ENCODE measurements around the gene MEF2B. TPM values are rescaled to one million over a fixed set of nuclear protein-coding genes. Genes with fewer than 3 reads are reported as not detected.

Gene MEF2B
- total RNA-seq: 0.49 TPM
- long read RNA-seq: 0 reads

DNA sequence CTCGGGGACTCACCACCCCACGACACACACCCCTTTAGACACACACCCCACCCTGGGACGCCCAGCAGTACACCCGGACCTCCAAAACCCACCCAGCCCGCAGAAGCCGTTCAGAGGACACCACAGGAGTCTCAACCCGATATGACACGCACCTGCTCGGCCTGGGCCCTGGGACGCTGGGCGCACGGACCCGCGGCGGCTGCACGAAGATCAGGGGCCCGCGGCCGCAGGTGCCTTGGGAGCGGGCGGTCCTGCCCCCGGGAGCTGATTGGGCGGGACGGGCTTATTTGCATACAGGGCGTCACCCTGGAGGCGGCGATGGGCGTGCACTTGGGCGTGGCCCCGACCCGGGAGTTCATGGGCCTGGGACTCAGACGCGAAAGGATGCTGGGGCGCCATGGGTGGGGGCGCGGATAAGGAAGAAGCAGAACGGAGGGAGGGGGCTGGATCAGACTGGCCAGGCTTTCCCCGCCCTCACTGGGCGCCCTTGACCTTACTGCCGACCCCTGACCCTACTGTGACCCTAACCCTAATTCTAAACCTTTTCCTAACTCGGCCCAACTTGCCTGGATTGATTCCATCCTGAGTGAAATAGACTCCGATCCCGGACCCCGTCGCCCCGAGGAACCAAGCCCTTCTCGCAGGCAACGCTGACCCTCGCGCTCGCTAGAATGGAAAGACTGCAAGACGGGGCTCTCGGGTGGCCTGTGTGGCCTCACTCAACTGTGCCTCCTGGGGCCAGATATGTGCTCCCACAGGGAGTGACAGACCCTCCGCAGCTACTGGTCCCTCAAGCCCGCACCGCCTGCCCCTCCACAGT lies at the start of gene MEF2B:
Gene MEF2B, minus strand, starts transcription at position 211 of the 820 bp plus-strand sequence. CDS start 19,528 bp downstream, outside the sequence.
- DNase-seq: peak; percentile 77
- TF ChIP-seq, protein P1, sequence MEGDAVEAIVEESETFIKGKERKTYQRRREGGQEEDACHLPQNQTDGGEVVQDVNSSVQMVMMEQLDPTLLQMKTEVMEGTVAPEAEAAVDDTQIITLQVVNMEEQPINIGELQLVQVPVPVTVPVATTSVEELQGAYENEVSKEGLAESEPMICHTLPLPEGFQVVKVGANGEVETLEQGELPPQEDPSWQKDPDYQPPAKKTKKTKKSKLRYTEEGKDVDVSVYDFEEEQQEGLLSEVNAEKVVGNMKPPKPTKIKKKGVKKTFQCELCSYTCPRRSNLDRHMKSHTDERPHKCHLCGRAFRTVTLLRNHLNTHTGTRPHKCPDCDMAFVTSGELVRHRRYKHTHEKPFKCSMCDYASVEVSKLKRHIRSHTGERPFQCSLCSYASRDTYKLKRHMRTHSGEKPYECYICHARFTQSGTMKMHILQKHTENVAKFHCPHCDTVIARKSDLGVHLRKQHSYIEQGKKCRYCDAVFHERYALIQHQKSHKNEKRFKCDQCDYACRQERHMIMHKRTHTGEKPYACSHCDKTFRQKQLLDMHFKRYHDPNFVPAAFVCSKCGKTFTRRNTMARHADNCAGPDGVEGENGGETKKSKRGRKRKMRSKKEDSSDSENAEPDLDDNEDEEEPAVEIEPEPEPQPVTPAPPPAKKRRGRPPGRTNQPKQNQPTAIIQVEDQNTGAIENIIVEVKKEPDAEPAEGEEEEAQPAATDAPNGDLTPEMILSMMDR (IDR thresholded peaks at IDR 0.05; ENCODE audit: borderline replicate concordance): no peak
- Histone ChIP-seq H3K4me1 (peaks cover 12% of the 10 kb centered on the region), H3K4me3 (peak within 1 kb of the TSS; percentile 56), H3K9me3 (replicated peaks) (no peaks in the 10 kb centered on the region), H3K27me3 (ENCODE audit: low read depth) (no peaks in the 10 kb centered on the region), H3K27ac (replicated peaks) (peak within 1 kb of the TSS; percentile 16), H3K36me3 (no peaks in the 10 kb centered on the region)
- intact Hi-C loops (cut with micrococcal nuclease): no loop called here

DNA sequence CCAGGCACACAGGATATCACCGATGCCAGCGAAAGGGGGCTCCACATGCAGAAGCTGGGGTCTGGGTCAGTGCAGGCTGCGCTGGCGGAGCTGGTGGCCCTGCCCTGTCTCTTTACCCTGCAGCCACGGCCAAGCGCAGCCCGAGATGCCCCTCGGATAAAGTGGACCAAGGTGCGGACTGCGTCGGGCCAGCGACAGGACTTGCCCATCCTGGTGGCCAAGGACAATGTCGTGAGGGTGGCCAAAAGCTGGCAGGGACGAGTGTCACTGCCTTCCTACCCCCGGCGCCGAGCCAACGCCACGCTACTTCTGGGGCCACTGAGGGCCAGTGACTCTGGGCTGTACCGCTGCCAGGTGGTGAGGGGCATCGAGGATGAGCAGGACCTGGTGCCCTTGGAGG lies 48.8 kb upstream of the MEF2B start:
- H3K36me3 ChIP-seq: no peaks in the 10 kb centered on the region
- TF ChIP-seq, protein P1 (IDR thresholded peaks at IDR 0.05; ENCODE audit: borderline replicate concordance): no peak
- peaks cover 88% of the 10 kb centered on the region for H3K27me3 ChIP-seq (ENCODE audit: low read depth)
- no peaks in the 10 kb centered on the region for H3K4me1 ChIP-seq
- H3K4me3 ChIP-seq: no peak overlapping the region
- intact Hi-C loops (cut with micrococcal nuclease): no loop called here
- H3K27ac ChIP-seq (replicated peaks): no peak overlapping the region
- DNase-seq: no peak
- H3K9me3 ChIP-seq (replicated peaks): no peaks in the 10 kb centered on the region

DNA sequence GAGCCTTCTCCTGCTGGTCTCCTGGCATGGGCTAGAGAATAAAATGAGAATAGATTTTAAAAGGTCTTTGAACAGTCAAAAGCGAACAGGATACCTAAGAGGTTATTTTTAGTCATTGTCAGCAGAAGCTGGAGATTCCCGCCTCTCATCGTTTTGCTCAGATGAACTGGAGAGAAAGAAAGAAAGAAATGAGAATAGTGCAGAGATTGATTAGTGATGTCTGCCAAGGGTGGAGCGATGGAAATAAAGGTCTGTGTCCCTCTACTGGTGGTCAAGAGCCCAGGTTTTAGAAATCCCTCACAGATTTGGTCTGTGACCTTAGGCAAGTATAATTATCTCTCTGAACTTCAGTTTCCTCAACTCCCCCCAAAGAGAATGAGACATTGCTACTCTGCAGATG lies 47.0 kb upstream of the MEF2B start:
- DNase-seq: no peak
- TF ChIP-seq, protein P1 (IDR thresholded peaks at IDR 0.05; ENCODE audit: borderline replicate concordance): no peak

DNA sequence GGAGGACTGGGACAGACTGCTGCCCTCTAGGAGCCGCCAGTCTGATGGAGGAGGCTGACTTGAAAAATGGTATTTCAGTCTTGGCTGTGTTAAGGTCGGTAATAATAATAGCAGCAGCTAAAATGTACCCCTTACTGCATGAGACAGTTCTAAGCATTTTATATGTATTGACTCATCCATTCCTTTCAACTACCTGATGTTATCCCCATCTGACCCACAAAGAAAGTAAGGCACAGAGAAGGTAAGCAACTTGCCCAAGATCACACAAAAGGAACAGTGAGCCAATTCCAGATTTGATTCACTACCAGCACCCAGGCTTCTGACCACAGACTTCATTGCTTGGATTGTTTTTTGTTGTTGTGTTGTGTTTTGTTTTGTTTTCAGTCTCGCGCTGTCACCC lies 45.7 kb upstream of the MEF2B start:
- Histone ChIP-seq H3K4me1 (no peaks in the 10 kb centered on the region), H3K27ac (replicated peaks) (no peak overlapping the region), H3K27me3 (ENCODE audit: low read depth) (peaks cover 89% of the 10 kb centered on the region), H3K4me3 (no peak overlapping the region), H3K9me3 (replicated peaks) (no peaks in the 10 kb centered on the region), H3K36me3 (no peaks in the 10 kb centered on the region)
- DNase-seq: no peak
- intact Hi-C loops (cut with micrococcal nuclease): no loop called here
- TF ChIP-seq, protein P1 (IDR thresholded peaks at IDR 0.05; ENCODE audit: borderline replicate concordance): no peak

More for the DNA sequence above, 47.0 kb upstream of the MEF2B start:
- Histone ChIP-seq H3K4me1 (no peaks in the 10 kb centered on the region), H3K9me3 (replicated peaks) (no peaks in the 10 kb centered on the region), H3K27me3 (ENCODE audit: low read depth) (peaks cover 88% of the 10 kb centered on the region), H3K27ac (replicated peaks) (no peak overlapping the region), H3K4me3 (no peak overlapping the region), H3K36me3 (no peaks in the 10 kb centered on the region)
- intact Hi-C loops (cut with micrococcal nuclease): no loop called here

DNA sequence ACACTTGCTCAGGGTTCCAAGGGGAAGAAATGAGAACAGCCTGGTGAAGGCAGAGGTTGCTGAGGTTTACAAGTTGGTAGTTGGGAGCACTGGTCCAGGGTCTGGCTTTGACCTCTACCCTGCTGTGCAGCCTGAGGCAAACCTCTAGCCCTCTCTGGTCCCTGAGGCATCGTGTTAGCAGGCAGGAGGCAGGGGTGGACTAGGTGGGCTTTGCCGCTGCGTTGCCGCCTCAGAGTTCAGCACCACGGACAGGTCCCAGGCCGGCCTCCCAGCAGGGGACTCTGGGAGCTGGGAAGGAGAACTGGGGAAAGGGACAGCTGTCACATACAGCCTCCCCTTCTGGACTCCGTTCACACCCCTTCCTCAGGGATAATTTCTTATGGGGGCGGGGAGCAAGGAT lies 44.8 kb upstream of the MEF2B start:
- Histone ChIP-seq H3K36me3 (no peaks in the 10 kb centered on the region), H3K4me3 (no peak overlapping the region), H3K27me3 (ENCODE audit: low read depth) (peaks cover 94% of the 10 kb centered on the region), H3K4me1 (no peaks in the 10 kb centered on the region), H3K9me3 (replicated peaks) (no peaks in the 10 kb centered on the region), H3K27ac (replicated peaks) (no peak overlapping the region)
- TF ChIP-seq, protein P1 (IDR thresholded peaks at IDR 0.05; ENCODE audit: borderline replicate concordance): no peak
- intact Hi-C loops (cut with micrococcal nuclease): no loop called here
- DNase-seq: no peak

All from left ventricle myocardium inferior (tissue), 1 donor.